Activated T-cell treated with anti-CD3 and anti-CD28 coated beads for 48 hours (primary cell): ENCODE results near the gene UNC93B1.

Experiments
- DNase-seq: peaks from one replicate; pipeline ENCODE4 v3.0.0-alpha.2; 2020; ENCODE audit warnings: low read depth

UNC93B1 gene

DNA sequence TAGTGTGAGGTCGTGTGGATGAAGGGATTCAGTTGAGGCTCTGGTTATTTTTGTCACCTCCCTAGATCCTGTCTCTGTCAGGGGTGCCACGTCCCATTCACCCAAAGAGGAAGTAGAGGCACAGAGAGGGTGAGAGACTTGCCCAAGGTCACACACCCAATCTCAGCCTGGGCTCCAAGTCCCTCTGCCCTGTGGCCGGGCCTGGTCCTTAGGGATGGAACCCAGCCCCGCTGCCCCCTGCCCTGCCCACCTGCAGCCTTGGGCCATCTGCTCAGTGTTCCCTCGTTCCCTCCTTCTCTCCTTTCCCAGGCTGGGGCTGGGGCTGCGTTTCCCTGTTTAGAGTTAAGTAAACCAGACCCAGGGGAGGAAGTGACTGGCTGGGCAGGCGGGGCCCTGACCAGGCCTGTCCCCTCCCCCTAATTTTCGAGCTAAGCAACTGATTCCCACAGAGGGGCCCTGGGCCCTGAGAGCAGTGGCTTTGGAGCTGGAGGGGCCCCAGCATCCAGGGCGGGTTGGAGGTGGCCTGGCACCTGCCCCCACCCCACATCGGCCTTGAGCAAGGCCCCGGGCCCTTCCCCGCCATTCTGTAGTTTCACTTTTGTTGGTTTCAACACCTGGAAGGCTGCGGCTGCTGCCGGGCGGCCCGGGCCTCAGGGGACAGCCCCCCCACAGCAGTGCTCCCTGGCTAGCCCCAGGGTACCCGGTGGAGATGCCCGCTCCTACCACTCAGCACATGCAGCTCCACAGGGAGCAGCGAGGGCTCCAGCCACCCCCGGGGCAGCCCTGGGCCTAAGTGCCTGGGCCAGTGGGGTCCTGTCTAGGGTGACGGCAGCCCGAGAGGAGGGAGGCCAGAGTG is 36.4 kb upstream of the UNC93B1 start:
- peak; percentile 40 for DNase-seq

DNA sequence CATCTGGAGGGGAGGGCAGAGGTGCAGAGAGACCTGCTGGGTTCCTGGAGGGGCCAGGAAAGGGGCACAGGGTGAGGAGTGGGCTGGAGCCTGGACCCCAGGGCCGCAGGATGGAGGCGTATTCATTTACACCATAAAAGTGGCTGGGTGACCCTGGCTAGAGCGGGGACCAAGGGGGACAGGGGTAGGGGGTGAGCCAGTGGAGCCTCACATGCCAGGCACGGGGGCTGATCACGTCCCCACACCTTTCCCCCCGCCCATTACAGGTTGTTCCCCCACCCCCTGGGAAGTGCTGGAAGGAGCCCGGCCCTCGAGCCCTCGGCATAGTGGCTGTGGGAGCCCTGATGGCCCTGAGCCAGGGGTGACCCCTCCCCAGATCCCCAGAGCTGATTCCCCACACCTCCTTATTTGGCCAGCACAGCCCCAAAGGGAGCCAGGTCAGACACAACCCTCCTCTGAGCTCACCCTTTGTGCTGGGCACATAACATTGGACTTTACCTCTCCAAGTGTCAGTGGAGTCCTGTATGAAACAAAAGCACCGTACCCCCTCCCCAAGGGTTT is 35.7 kb upstream of the UNC93B1 start:
- DNase-seq = no peak

DNA sequence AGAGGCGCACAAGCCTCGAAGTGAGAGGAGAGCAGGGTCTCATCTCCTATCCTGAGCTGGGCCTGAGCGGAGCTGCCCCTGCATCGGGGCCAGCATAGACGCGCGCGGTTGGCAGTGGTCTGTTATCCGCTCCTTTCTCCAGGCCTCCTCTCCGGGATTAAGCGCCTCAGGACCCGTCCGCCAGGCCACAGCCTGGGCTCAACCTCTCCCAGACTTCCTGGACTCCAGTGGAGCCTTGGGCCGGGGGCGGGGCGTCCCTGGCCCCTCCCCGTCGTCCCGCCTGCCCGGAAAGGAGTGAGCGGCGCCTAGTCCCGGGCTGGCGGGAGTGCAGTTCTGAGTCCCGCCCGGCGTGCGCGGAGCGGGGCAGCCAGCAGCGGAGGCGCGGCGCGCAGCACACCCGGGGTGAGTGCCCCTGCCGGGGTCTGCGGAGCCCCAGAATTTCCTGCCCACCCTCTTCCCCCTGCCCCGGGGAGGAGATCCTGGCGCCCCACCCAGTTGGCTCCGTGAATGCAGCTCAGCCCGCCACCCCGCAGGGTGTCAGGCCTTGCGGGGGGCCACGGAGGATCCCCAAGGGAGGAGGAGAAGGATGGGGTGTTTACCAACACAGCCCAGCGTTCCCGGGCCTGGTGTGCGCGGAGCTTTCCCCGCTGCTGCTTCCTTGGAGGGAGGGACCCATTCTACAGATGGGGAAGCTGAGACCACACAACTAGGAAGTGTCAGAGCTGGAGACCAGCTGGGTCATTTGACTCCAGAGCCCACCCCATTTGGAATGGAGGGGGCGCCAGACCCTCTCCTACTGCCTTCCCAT is 35.0 kb upstream of the UNC93B1 start, which contains the start of gene TCIRG1:
TCIRG1 (plus strand) TSS at position 308 of the 808 bp plus-strand sequence. CDS start 2,247 bp downstream, outside the sequence.
- DNase-seq = peak; percentile 73

DNA sequence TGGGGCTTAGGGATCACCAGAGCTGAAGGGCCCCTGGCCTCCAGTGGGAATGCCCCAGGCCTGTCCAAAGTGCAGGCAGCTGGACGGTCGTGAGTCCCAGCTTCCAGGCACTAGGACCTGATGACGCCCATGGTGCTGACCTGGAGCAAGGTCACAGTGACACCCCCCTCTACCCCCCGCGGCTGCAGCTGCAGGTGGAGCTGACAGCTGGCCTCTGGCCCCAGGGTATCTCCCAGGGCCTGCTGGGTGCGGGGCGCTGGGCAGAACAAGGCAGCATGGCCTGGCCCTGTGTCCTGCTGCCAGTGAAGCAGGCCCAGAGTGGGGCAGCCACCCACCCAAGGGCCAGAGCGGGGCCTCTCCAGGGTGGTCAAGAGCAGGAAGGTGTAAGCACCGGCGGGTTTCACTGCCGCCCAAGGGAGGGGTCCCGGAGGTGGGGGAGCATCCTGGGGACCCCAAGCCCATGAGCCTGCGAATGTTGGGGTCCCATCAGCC is 34.4 kb upstream of the UNC93B1 start:
- DNase-seq = no peak

DNA sequence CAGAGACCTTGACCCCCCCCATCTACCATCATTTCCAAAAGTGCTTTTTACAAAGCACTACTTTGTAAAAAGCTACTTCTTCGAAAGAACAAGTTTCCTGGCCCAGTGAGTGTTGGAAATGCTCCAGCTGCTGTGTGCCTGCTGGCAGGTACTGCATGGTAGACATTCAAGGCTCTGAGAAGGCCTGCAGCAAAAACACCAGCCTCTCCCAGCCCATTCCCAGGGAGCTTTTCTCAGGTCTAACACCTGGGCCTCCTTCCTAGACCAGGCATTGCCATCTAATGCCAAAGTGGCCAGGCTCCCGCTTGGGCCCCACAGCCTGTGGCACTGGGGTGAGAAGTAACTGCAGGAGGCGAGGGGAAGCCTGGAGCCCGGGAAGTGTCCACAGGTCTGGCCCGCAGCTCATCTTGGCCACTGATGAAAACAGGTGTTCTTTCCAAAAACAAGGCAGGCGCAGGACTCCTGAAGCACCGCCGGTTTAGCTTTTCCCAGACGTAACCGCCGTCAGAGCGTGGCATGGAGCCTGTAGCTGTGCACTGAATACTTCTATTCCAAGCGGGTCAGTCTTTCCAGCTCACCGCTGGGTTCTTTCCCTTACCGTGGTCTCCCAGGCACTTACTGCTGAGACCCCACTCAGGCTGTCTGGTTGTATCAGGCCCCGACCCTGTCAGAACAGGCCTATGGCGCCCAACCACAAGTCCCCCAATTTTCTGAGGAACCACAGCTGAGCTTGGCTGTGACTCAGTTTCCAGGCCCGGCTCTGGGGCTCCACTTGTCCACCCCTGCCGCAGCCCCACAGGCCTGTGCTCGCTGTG is 33.7 kb upstream of the UNC93B1 start:
- no peak for DNase-seq

DNA sequence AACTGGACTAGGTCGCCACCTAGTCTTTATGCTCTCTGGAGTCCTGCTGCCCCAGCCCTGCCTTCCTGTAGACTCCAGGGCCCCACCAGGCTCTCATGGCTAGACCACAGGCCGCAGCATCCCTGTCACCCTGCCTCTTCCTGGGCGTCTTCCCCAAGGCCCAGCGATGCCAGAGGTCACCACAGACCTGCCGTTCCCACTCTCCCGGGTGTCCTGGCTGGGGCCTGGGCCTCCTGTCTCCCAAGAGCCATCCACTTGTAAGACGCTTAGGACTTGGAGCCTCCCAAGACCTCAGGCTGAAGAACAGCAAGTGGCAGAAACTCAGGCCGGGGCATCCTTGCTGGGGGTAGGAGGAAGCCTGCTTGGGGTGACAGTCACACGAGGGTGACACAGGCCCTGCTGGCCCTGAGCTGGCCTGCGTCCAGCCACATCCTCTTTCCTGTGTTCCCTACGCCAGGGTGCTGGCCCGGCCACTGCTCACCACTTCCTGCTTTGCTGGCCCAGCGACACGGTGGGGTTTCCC is 32.9 kb upstream of the UNC93B1 start:
- no peak for DNase-seq

DNA sequence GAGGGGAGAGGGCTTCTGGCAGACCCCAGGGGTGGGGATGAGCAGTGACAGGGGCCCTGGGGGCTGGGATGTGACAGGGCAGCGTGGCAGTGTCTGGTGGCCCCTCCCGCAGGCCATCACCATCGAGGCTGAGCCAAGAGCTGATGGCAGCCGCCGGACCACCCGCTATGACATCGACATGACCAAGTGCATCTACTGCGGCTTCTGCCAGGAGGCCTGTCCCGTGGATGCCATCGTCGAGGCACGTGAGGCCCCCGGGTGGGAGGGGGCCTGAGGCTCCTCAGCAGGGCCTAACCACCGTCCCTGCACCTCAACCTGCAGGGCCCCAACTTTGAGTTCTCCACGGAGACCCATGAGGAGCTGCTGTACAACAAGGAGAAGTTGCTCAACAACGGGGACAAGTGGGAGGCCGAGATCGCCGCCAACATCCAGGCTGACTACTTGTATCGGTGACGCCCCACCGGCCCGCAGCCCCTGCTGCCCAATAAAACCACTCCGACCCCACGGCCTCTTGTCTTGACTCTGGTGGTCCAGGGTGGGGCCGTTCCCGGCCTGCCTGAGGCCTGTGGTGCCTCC is 32.3 kb upstream of the UNC93B1 start:
- DNase-seq = no peak

DNA sequence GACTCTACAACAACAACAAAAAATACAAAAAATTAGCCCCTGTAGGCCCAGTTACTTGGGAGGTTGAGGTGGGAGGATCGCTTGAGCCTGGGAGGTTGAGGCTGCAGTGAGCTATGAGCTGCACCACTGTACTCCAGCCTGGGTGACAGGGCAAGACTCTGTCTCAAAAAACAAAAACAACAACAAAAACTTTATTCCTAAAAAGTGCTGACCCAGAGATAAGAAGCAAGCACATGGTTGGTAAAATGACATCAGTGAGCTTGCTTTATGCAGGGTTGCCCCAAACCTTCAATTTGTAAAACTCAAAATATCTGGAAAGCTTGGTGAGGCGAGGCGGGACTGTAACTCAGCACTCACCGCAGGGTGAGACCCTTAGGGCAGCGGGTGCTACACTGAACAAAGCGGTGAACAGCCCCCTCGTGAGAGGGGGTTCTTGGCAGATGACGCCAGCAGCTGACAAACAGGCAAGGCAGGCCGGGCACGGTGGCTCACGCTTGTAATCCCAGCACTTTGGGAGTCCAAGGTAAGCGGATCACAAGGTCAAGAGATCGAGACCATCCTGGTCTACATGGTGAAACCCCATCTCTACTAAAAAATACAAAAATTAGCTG is 31.5 kb upstream of the UNC93B1 start:
- no peak for DNase-seq

DNA sequence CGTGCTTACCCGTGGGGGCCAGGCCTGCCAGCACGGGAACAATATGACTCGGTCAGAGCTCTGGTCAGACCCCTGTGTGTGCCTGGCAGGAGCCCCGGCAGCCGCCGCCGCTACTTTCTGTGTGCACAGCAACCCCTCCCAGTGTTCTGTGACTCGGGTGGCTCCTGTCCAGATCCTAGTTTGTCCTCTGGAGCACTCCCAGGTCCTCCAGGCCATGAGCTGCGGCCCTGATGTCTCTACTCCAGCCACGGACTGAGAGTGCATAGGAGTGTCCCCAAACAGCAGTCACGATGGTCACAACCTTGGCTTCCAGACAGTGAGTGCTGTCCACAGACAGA is 29.8 kb upstream of the UNC93B1 start:
- DNase-seq = no peak

DNA sequence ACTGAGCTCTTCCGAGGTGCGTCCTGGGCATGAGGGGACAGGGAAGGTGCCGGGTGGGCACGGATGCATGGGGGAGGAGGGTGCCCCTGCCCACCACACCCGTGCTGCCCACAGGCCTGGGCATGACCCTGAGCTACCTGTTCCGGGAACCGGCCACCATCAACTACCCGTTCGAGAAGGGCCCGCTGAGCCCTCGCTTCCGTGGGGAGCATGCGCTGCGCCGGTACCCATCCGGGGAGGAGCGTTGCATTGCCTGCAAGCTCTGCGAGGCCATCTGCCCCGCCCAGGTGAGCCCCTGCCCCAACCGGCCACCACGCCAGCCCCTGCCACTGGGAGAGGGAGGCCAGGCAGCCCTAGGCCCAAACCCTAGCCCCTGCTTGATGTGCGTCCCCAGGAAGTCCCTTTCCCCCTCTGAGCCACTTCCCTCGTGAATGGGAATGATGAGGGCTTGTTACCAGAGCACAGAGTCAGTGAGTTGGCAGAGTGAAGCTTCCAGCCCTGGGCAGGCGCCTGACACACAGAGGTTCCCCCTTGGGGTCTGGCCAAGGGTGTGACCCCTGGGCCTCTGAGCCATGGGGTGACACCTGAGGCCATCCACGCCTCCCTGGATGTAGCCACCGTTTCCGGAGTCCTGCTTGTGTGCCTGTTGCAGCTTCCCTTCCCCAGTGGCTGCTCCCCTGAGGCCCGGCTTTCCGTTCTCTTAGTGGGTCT is 29.3 kb upstream of the UNC93B1 start:
- DNase-seq = no peak

DNA sequence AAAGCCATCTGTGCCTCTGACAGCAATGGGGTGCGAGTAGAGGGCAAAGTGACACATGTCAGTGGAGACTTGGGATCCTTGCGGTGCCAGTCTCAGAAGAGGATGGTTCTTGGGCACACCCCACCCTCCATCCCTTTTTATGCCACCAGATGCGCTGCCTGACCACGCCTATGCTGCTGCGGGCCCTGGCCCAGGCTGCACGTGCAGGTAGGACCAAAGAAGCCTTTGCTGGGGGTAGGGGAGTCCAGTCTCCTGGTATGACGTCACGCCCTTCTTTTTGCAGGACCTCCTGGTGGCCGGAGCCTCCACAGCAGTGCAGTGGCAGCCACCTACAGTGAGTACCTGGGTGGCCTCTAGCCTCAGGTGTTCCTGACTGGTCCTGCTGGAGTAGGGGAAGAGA is 28.1 kb upstream of the UNC93B1 start:
- no peak for DNase-seq

DNA sequence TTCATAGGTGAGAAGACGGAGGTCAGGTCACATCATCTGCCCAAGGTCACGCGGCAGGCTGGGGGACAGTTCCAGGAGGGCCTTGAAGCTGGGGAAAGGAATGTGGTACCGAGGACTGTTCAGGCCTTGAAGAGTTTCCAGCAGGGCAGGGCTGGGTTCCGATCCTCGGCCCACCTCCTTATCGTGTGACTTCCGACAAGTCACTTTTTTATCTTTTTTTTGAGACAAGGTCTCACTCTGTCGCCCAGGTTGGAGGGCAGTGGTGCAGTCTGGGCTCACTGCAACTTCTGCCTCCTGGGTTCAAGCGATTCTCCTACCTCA is 27.2 kb upstream of the UNC93B1 start:
- no peak for DNase-seq

DNA sequence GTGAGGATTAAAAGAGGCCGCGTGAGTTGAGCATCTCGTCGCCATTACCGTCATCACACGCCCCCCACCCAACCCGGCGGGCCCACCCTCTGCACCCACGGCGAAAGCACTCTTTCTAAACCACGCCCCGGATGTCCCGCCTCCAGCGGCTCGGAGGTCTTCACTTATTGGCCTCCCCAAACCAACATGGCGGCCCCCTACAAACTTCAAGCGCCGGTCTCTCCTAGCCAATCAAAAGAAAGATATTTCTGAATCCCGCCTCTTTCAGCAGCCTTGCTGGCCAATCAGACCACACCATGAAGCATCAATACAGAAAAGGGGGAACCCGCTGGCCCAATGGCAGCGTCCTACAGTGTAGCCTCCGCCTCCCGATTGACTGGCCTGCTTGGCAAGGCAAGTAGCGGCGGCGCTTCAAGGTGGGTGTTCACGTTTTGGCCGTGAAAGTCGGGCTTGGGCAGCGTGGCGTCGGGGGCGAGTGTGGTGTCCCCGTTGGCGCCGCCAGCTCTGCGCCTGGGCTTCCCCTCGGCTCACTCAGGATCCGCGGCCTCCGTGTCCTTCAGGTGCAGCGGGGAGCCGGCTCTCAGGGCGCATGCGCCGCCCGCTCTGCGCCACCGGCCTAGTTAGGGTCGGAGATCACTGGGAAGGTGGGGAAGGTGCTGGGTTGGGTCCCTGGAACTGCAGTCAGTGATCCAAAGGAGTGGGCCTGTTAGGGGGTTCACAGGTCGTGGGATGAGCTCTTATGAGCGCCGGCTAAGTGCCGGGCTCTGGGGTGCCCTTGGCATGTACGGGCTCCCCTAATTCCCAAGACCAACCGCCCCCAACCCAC is 26.6 kb upstream of the UNC93B1 start, which contains the start of gene NDUFS8:
NDUFS8 (plus strand) TSS at position 364 of the 826 bp plus-strand sequence. CDS start 1,471 bp downstream, outside the sequence.
- peak; percentile 93 for DNase-seq

DNA sequence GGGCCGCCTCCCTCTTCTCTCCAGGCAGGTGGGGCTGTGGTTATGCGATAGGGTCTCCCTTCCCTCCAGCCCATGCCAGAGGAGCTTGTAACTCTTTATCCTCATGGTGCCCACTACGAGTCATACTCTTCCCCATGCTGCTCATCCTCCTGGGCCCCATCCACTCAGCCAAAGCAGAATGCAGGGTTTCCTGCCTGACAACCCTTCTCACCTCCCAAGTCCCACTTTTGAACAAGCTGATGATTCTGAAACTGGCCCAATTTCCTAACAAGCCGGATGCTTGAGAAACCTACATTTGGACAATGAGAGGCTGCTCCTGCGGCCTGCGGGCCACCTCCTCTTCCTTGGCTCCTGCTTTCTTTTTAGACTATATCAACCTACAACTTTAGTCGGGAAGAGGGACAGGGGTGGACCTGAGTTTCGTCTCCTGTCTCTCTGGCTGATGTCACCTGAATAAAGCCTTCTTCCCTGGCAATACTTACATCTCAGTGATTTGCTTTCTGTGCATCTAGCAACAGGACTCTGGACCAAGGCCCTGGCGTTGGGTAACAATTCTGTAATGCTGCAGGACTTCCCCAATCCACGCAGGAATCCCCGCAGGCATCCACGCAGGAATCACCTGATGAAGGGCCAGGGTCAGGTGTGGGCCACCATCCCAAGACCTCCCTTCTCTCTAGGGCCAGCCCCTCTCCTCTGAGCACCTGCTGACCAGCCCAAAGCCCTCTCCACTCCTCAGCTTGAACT is 25.1 kb upstream of the UNC93B1 start:
- DNase-seq = no peak

DNA sequence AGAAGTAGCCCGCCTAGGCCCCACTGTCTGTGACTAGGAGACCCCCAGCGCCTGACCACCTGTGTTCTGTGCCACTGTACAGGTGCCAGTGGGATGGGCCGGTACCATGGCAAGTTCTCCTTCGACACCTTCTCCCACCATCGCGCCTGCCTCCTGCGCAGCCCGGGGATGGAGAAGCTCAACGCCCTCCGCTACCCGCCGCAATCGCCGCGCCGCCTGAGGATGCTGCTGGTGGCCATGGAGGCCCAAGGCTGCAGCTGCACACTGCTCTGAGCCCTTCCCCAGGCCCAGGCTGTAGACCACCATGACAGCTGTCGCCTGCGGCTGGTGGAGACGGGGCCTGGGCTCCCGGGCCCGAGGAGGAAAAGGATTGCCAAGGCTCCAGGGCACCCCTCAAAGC is 23.8 kb upstream of the UNC93B1 start:
- no peak for DNase-seq

DNA sequence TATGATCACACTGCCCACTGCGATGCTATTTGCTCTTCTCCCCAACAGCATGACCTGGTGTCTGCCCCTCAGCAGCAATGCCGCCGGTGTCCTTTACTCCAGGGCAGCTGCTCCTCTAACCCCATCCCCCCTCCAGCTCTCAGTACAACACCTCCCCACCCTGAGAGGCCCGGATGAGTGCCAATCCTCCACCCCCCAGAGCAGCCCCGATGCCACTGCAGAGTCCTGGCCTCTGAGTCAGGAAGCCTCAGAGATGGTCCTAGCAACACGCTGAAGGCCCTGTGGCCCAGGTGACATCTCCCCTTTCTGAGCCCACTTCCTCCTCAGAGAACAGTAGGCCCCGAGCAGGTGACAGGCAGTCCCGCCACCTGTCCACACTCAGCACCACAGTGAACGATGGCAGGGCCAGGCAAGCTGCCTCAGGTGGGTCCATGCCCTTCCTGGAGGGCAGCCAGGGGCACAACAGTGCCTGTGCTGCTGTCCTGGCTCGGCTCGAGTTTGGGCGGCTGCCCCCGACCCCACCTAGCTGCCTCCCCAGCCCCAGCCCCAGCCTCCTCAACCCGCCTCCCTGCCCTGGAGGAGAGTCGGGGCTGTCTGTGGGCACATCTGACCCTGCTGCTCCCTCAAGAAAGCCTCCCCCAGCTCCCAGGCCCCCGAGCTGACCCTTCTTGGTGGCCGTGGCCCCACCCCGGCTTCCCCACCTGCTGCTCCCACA is 22.7 kb upstream of the UNC93B1 start:
- no peak for DNase-seq

DNA sequence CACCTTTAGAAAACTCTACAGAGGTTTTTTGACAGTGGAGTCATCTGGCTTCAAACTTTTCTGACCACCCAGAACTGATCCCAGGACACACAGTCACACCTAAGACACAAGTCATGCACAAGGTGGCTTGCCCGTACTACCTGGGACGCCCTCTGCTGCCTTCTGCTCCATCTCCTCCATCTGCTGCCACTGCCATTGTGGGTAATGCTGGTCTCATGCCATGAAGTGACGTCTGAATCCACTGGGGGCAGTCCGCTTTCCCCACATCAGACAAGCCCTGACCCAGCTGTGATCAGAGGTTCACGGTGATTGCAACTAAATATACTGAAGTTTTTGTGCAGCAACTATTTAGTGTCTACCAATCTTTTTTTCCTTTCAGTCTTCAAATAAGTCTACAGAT is 21.1 kb upstream of the UNC93B1 start:
- no peak for DNase-seq

DNA sequence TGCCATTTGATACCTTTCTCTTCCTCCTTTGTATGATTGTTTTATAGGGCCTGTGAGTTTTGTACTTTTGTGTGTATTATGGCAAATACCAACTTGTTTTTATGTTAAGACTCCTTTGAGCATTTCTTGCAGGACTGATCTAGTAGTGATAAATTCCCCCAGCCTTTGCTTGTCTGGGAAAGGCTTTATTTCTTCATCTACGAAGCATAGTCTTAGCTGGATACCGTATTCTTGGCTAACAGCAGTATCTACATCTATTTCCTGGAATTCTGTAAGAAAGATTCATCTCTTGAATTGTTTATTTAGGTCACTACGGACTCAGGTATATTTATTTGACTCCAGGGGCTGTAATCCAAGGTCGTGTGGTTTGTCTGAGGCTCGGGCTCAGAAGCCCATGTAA is 20.6 kb upstream of the UNC93B1 start:
- no peak for DNase-seq
